ENCODE data around the gene PIGL. TPM values are rescaled to one million over a fixed set of nuclear protein-coding genes. Genes with fewer than 3 reads are reported as not detected.

Gene PIGL
- total RNA-seq, 2 donors from 2014 or later = 24.7 to 25.4 TPM

- DNase-seq = no peak
- Histone ChIP-seq H3K27ac (no peak overlapping the region), H3K36me3 (no peaks in the 10 kb centered on the region), H3K27me3 (no peaks in the 10 kb centered on the region), H3K9me3 (no peaks in the 10 kb centered on the region), H3K9ac (ENCODE audit: low read depth in 2 of 2, low read length in 2 of 2) (no peak overlapping the region), H3K4me1 (no peaks in the 10 kb centered on the region), H3K4me3 (no peak overlapping the region)
- intact Hi-C loops (cut with DNase I) = no loop called here
- TF ChIP-seq CTCF (IDR thresholded peaks at IDR 0.05) = no peak
These were observed 42.9 kb downstream of the PIGL start for GRCh38 chr17:16259926-16260325.

- no peak overlapping the region for H3K4me3 ChIP-seq
- no peak for DNase-seq
- H3K9me3 ChIP-seq = no peaks in the 10 kb centered on the region
- no peak overlapping the region for H3K9ac ChIP-seq (ENCODE audit: low read depth in 2 of 2, low read length in 2 of 2)
- TF ChIP-seq CTCF (IDR thresholded peaks at IDR 0.05) = no peak
- no peaks in the 10 kb centered on the region for H3K27me3 ChIP-seq
- H3K36me3 ChIP-seq = no peaks in the 10 kb centered on the region
- no peaks in the 10 kb centered on the region for H3K4me1 ChIP-seq
- intact Hi-C loops (cut with DNase I) = no loop called here
- no peak overlapping the region for H3K27ac ChIP-seq
These were observed 44.0 kb downstream of the PIGL start for GRCh38 chr17:16261049-16261448.

GRCh38 chr17:16262201-16262600 is 45.2 kb downstream of the PIGL start:
- no peak for TF ChIP-seq CTCF (IDR thresholded peaks at IDR 0.05)
- no peak overlapping the region for H3K4me3 ChIP-seq
- H3K36me3 ChIP-seq = no peaks in the 10 kb centered on the region
- H3K4me1 ChIP-seq = no peaks in the 10 kb centered on the region
- no peak for DNase-seq
- H3K9me3 ChIP-seq = no peaks in the 10 kb centered on the region
- H3K27me3 ChIP-seq = no peaks in the 10 kb centered on the region
- intact Hi-C loops (cut with DNase I) = no loop called here
- no peak overlapping the region for H3K27ac ChIP-seq
- no peak overlapping the region for H3K9ac ChIP-seq (ENCODE audit: low read depth in 2 of 2, low read length in 2 of 2)

GRCh38 chr17:16267174-16267573 is 50.2 kb downstream of the PIGL start:
- intact Hi-C loops (cut with DNase I) = no loop called here
- no peaks in the 10 kb centered on the region for H3K4me1 ChIP-seq
- TF ChIP-seq CTCF (IDR thresholded peaks at IDR 0.05) = no peak
- no peaks in the 10 kb centered on the region for H3K36me3 ChIP-seq
- no peaks in the 10 kb centered on the region for H3K27me3 ChIP-seq
- H3K9me3 ChIP-seq = no peaks in the 10 kb centered on the region
- no peak for DNase-seq
- no peak overlapping the region for H3K27ac ChIP-seq
- no peak overlapping the region for H3K4me3 ChIP-seq
- no peak overlapping the region for H3K9ac ChIP-seq (ENCODE audit: low read depth in 2 of 2, low read length in 2 of 2)

GRCh38 chr17:16269658-16270057 is 52.6 kb downstream of the PIGL start:
- DNase-seq = no peak
- no peak for TF ChIP-seq CTCF (IDR thresholded peaks at IDR 0.05)
- Histone ChIP-seq H3K4me1 (no peaks in the 10 kb centered on the region), H3K36me3 (no peaks in the 10 kb centered on the region), H3K9ac (ENCODE audit: low read depth in 2 of 2, low read length in 2 of 2) (no peak overlapping the region), H3K9me3 (no peaks in the 10 kb centered on the region), H3K27me3 (no peaks in the 10 kb centered on the region), H3K4me3 (no peak overlapping the region), H3K27ac (no peak overlapping the region)
- intact Hi-C loops (cut with DNase I) = no loop called here

All from colonic mucosa (tissue), 4 donors.